Mesenchymal stem cell (in vitro differentiated cells and primary cell): ENCODE measurements around the gene FAM228B. TPM values are rescaled to one million over a fixed set of nuclear protein-coding genes. Genes with fewer than 3 reads are reported as not detected.
A peak's percentile ranks its signal among the peaks of the same experiment; 100 is the strongest.

ENCODE experiments used
- DNase-seq: peaks from one replicate; pipeline ENCODE4 v3.0.0-alpha.2; 2013
- H2AFZ ChIP-seq: one replicate; pipeline ENCODE4 v1.6.1; 2013; ENCODE audit warnings: low read depth, mild to moderate bottlenecking, control low read depth, inconsistent platforms, low read length, moderate library complexity
- H2AK5ac ChIP-seq: 2 replicates; pipeline ENCODE4 v1.6.1; 2013; ENCODE audit warnings: low read length, moderate library complexity, mild to moderate bottlenecking, inconsistent platforms; ENCODE audit not compliant: severe bottlenecking
- H2BK120ac ChIP-seq: one replicate; pipeline ENCODE4 v1.6.1; 2013; ENCODE audit warnings: low read depth, mild to moderate bottlenecking, inconsistent platforms, low read length, moderate library complexity
- H2BK12ac ChIP-seq, 2 experiments: one replicate each; pipeline ENCODE4 v1.6.1; 2013; ENCODE audit warnings: inconsistent platforms in 2 of 2, low read length in 2 of 2, mild to moderate bottlenecking in 2 of 2, moderate library complexity in 2 of 2, control low read depth in 1 of 2
- H2BK15ac ChIP-seq: one replicate; pipeline ENCODE4 v1.6.1; 2013; ENCODE audit warnings: mild to moderate bottlenecking, low read depth, inconsistent platforms; ENCODE audit not compliant: poor library complexity, severe bottlenecking
- H2BK5ac ChIP-seq: 2 replicates; pipeline ENCODE4 v1.6.1; 2013; ENCODE audit warnings: low read depth, mild to moderate bottlenecking, low read length, control low read depth, inconsistent platforms; ENCODE audit not compliant: poor library complexity, severe bottlenecking
- H3K14ac ChIP-seq, 2 experiments: one replicate each; pipeline ENCODE4 v1.6.1; 2013; ENCODE audit warnings: inconsistent platforms in 2 of 2, low read length in 2 of 2, control low read depth in 1 of 2, mild to moderate bottlenecking in 1 of 2, moderate library complexity in 1 of 2
- H3K18ac ChIP-seq, 2 experiments: one replicate each; pipeline ENCODE4 v1.6.1; 2013; ENCODE audit warnings: inconsistent platforms in 2 of 2, low read length in 2 of 2, control low read depth in 1 of 2, low read depth in 1 of 2, mild to moderate bottlenecking in 1 of 2
- H3K23ac ChIP-seq, 2 experiments: one replicate each; pipeline ENCODE4 v1.6.1; 2013; ENCODE audit warnings: inconsistent platforms in 2 of 2, low read length in 2 of 2, mild to moderate bottlenecking in 2 of 2, moderate library complexity in 2 of 2, control low read depth in 1 of 2
- H3K27ac ChIP-seq: 2 replicates; pipeline ENCODE4 v1.5.1; 2013; ENCODE audit warnings: mild to moderate bottlenecking, moderate library complexity, low read length, control low read depth, inconsistent platforms; ENCODE audit not compliant: poor library complexity, severe bottlenecking
- H3K27me3 ChIP-seq, 2 experiments: 2 replicates each; pipeline versions ENCODE4 v1.6.1 to v1.7.0; 2013; ENCODE audit warnings: low read length in 2 of 2, mild to moderate bottlenecking in 2 of 2, moderate library complexity in 2 of 2, control low read depth in 1 of 2, inconsistent platforms in 1 of 2; ENCODE audit not compliant: control insufficient read depth in 1 of 2, insufficient read depth in 1 of 2
- H3K36me3 ChIP-seq, 2 experiments: 2 replicates each; pipeline versions ENCODE4 v1.6.1 to v1.7.0; 2013; ENCODE audit warnings: low read length in 2 of 2, control low read depth in 1 of 2, inconsistent platforms in 1 of 2, low read depth in 1 of 2, mild to moderate bottlenecking in 1 of 2; ENCODE audit not compliant: insufficient read depth in 2 of 2, control insufficient read depth in 1 of 2
- H3K4ac ChIP-seq, 2 experiments: one replicate each; pipeline ENCODE4 v1.6.1; 2013; ENCODE audit warnings: inconsistent platforms in 2 of 2, low read length in 2 of 2, mild to moderate bottlenecking in 2 of 2, moderate library complexity in 2 of 2, control low read depth in 1 of 2, low read depth in 1 of 2
- H3K4me1 ChIP-seq: 2 replicates; pipeline ENCODE4 v1.6.1; 2013; ENCODE audit warnings: low read depth, low read length, control low read depth; ENCODE audit not compliant: control insufficient read depth, insufficient read depth
- H3K4me2 ChIP-seq: 2 replicates; pipeline ENCODE4 v1.6.1; 2013; ENCODE audit warnings: low read length, mild to moderate bottlenecking, inconsistent platforms; ENCODE audit not compliant: poor library complexity, severe bottlenecking
- H3K4me3 ChIP-seq, 2 experiments: 2 replicates each; pipeline versions ENCODE4 v1.5.1 to v1.7.0; 2013; ENCODE audit warnings: low read length in 2 of 2, mild to moderate bottlenecking in 2 of 2, control low read depth in 1 of 2, low read depth in 1 of 2; ENCODE audit not compliant: insufficient read depth in 1 of 2
- H3K79me1 ChIP-seq: replicated peaks from 2 replicates; pipeline ENCODE4 v1.6.1; 2013; ENCODE audit warnings: mild to moderate bottlenecking, control low read depth, low read length, inconsistent platforms; ENCODE audit not compliant: poor library complexity, severe bottlenecking
- H3K9ac ChIP-seq: 2 replicates; pipeline ENCODE4 v1.7.0; 2013; ENCODE audit warnings: mild to moderate bottlenecking, low read length, moderate library complexity
- H3K9me3 ChIP-seq: 2 replicates; pipeline ENCODE4 v1.7.0; 2013; ENCODE audit warnings: mild to moderate bottlenecking, low read length; ENCODE audit not compliant: control insufficient read depth
- H4K8ac ChIP-seq: one replicate; pipeline ENCODE4 v1.6.1; 2013; ENCODE audit warnings: inconsistent platforms, mild to moderate bottlenecking, low read length, moderate library complexity
- H4K91ac ChIP-seq: one replicate; pipeline ENCODE4 v1.6.1; 2013; ENCODE audit warnings: mild to moderate bottlenecking, low read length, inconsistent platforms
- WGBS: methylation state at CpG from one replicate; pipeline ENCODE4 v1.1.7; 2013; ENCODE audit warnings: mixed read lengths; 5-methylcytosine and 5-hydroxymethylcytosine counted together
- polyA plus RNA-seq, 2 experiments: library from polyadenylated mRNA; stranded (reverse); fragments of 200-250 nt; gene quantifications; one replicate each; pipeline ENCODE4 v1.2.3, GENCODE V29; 2013

FAM228B gene
- polyA plus RNA-seq (2013, experiment 1 of 2) = 13.6 TPM
- 14.8 TPM for polyA plus RNA-seq (2013, experiment 2 of 2)

DNA sequence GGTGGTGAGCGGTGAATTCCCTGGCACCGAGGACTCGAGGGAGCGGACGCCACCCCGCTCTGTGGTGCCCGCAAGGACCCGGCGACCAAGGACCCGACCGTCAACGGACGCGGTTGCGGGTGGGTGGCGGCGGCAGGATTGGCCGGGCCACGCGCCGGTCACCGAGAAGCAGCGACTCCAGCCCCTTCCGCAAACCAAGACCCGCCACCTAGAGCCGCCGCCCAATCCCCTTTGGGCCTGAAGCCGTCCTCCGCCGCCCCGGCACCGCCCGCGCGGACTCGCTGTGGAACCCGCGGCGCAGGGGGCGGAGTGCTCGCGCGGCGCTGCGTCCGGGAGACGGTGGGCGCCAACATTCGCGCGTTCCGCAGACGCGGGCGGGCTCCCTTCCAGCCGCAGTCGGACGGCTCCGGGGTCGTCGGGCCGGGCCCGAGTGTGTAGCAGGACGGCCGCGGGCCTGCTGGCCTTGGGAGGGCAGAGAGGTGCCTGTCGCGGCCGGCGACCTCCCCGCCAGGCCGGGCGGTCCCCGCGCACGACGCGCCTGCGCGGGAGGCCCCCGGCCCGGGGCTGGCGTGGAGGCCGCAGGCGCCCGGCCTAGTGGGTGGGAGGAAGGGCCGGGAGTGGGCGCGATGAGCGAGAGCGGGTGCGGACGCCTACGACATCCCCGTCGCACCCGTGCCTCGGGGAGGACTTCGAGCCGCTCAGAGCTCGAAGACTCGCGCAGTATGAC lies at the start of gene FAM228B, which contains the start of gene PFN4:
Gene FAM228B, plus strand, starts transcription at position 275 of the 727 bp plus-strand sequence. CDS start 893 bp downstream, outside the sequence.
Gene PFN4, minus strand, starts transcription at position 140 of the 727 bp plus-strand sequence. CDS start 799 bp downstream, outside the sequence.
- Histone ChIP-seq H3K9ac (peak within 1 kb of the TSS; percentile 96), H2BK15ac (peak within 1 kb of the TSS; percentile 86), H2BK5ac (peak within 1 kb of the TSS; percentile 25), H3K9me3 (no peaks in the 10 kb centered on the region), H3K23ac (peak within 1 kb of the TSS in 1 of 2 experiments; percentile 95), H4K8ac (peak within 1 kb of the TSS; percentile 98), H2BK120ac (peak within 1 kb of the TSS; percentile 64), H3K27ac (peak within 1 kb of the TSS; percentile 68), H2AK5ac (peak within 1 kb of the TSS; percentile 63), H3K4me3 (peak within 1 kb of the TSS; percentile 88 to 89), H2BK12ac (peak within 1 kb of the TSS in 1 of 2 experiments; percentile 47), H3K18ac (peak within 1 kb of the TSS; percentile 83 to 93), H3K4me1 (peaks cover 5% of the 10 kb centered on the region), H3K27me3 (no peaks in the 10 kb centered on the region), H3K36me3 (no peaks in the 10 kb centered on the region), H3K79me1 (peaks cover 8% of the 10 kb centered on the region), H2AFZ (peak within 1 kb of the TSS; percentile 97), H3K4me2 (peak within 1 kb of the TSS; percentile 88), H4K91ac (peak within 1 kb of the TSS; percentile 94), H3K4ac (peak within 1 kb of the TSS; percentile 87 to 90), H3K14ac (peak within 1 kb of the TSS in 1 of 2 experiments; percentile 79)
- under 1% methylated on average over 58 of the region's 103 CpGs for WGBS
- peak; percentile 86 for DNase-seq

DNA sequence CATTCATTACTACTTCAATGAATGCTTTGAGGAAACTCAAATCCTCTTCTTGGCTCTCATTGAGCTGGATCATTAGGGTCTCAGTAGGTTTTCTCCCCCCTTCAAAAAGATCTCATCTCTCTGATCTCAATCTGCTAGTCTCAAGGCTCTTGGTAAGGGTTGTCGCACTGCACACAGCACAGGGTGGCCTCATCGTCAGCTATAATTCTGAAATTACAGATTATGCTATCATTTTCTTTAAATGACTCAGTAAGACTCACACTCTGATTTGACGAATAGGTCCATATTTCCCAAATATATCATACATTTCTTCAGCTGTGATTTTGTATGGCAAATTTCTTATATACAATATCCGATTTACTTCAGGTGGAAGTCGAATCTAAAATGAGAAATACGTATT lies 49.5 kb upstream of the FAM228B start:
- Histone ChIP-seq H2BK120ac (no peak overlapping the region), H2BK12ac (no peak overlapping the region), H3K27me3 (no peaks in the 10 kb centered on the region), H3K79me1 (peaks cover 17% of the 10 kb centered on the region), H3K4me2 (no peak overlapping the region), H2BK5ac (no peak overlapping the region), H3K4me3 (no peak overlapping the region), H2AFZ (no peak overlapping the region), H2AK5ac (no peak overlapping the region), H3K4me1 (peaks cover 11% of the 10 kb centered on the region), H2BK15ac (no peak overlapping the region), H3K9me3 (no peaks in the 10 kb centered on the region), H3K4ac (no peak overlapping the region), H3K14ac (no peak overlapping the region), H3K9ac (no peak overlapping the region), H3K23ac (no peak overlapping the region), H3K27ac (no peak overlapping the region), H3K18ac (no peak overlapping the region), H4K8ac (no peak overlapping the region), H3K36me3 (peaks cover 24 to 51% of the 10 kb centered on the region in 2 experiments), H4K91ac (no peak overlapping the region)
- no peak for DNase-seq
- WGBS = 100% methylated on average over 2 of the region's 6 CpGs

DNA sequence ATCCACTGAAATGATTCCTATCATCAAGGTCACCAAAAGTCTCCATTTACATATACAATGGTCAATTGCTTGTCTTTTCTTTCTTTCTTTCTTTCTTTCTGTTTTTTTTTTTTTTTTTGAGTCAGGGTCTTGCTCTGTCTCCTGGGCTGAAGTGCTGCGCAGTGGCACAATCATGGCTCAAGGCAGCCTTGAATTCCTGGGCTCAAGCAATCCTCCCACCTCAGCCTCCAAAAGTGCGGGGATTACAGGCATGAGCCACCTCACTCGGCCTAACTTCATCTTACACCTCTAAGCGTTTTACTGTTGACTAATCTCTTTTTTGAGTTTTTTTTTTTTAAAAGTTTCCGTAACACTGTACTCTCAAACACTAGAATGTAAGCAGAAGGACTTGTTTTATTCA lies 48.0 kb upstream of the FAM228B start:
- Histone ChIP-seq H3K4me2 (peak overlapping the region; percentile 39), H3K36me3 (peaks cover 16 to 51% of the 10 kb centered on the region in 2 experiments), H3K27me3 (no peaks in the 10 kb centered on the region), H3K9ac (peak overlapping the region; percentile 92), H3K14ac (no peak overlapping the region), H3K27ac (no peak overlapping the region), H3K79me1 (peaks cover 14% of the 10 kb centered on the region), H3K4me3 (peak overlapping the region in 1 of 2 experiments; percentile 94), H3K4me1 (peaks cover 11% of the 10 kb centered on the region), H2AFZ (no peak overlapping the region), H2AK5ac (no peak overlapping the region), H2BK12ac (no peak overlapping the region), H2BK120ac (no peak overlapping the region), H3K23ac (no peak overlapping the region), H3K4ac (no peak overlapping the region), H3K18ac (no peak overlapping the region), H4K91ac (no peak overlapping the region), H4K8ac (no peak overlapping the region), H2BK5ac (no peak overlapping the region), H3K9me3 (no peaks in the 10 kb centered on the region), H2BK15ac (no peak overlapping the region)
- no peak for DNase-seq
- WGBS = 87% methylated on average over 3 of the region's 5 CpGs
